Lung (tissue), 12 donors: ENCODE data around the gene PCGF2. TPM values are rescaled to one million over a fixed set of nuclear protein-coding genes. Genes with fewer than 3 reads are reported as not detected.
"Not testable (repeated sequence)": the region's sequence is repeated elsewhere in the genome, so short reads cannot be mapped to it uniquely, and the experiment has no call there.

Experiments
- ATAC-seq: fragments of 200-7000 bp; cut with Tn5 transposase; one replicate; pipeline ENCODE4 v1.9.1; 2020; ENCODE audit warnings: moderate number of reproducible peaks; ENCODE audit not compliant: insufficient read depth, low FRiP score
- DNase-seq, 3 donors: peaks; one replicate each; pipeline ENCODE4 v3.0.0-alpha.2; 2013 to 2017
- H3K27ac ChIP-seq, 2 donors: one replicate each; pipeline ENCODE4 v1.5.1; 2013; ENCODE audit warnings: mild to moderate bottlenecking in 2 of 2, moderate library complexity in 2 of 2, control low read depth in 1 of 2, inconsistent platforms in 1 of 2, low read depth in 1 of 2, low read length in 1 of 2
- H3K27me3 ChIP-seq, 3 donors: one replicate each; pipeline ENCODE4 v1.5.1; 2013; ENCODE audit warnings: low read length in 2 of 3; ENCODE audit not compliant: control insufficient read depth in 3 of 3, insufficient read depth in 3 of 3
- H3K36me3 ChIP-seq, 4 donors: one replicate each; pipeline ENCODE4 v1.5.1; 2013; ENCODE audit warnings: low read length in 4 of 4, mild to moderate bottlenecking in 1 of 4, moderate library complexity in 1 of 4; ENCODE audit not compliant: control insufficient read depth in 4 of 4, insufficient read depth in 4 of 4
- H3K4me1 ChIP-seq, 5 donors: one replicate each; pipeline ENCODE4 v1.5.1; 2013; ENCODE audit warnings: low read length in 5 of 5, mild to moderate bottlenecking in 2 of 5, moderate library complexity in 1 of 5; ENCODE audit not compliant: control insufficient read depth in 5 of 5, insufficient read depth in 5 of 5
- H3K4me3 ChIP-seq: one replicate; pipeline ENCODE4 v1.5.1; 2013; ENCODE audit warnings: mild to moderate bottlenecking, control low read depth, moderate library complexity
- H3K9ac ChIP-seq, 2 donors: one replicate each; pipeline ENCODE4 v1.5.1; 2013; ENCODE audit warnings: low read length in 2 of 2, control low read depth in 1 of 2; ENCODE audit not compliant: insufficient read depth in 1 of 2
- H3K9me3 ChIP-seq, 4 donors: one replicate each; pipeline ENCODE4 v1.5.1; 2013; ENCODE audit warnings: low read length in 3 of 4, mild to moderate bottlenecking in 1 of 4, moderate library complexity in 1 of 4; ENCODE audit not compliant: control insufficient read depth in 4 of 4, insufficient read depth in 3 of 4
- CTCF ChIP-seq: IDR thresholded peaks from 2 replicates; pipeline ENCODE4 v1.5.1; 2012; ENCODE audit warnings: mild to moderate bottlenecking; ENCODE audit errors: control extremely low read depth, extremely low read depth
- WGBS, 2 donors: extraction: QIAGEN DNeasy Blood & Tissue Kit; methylation state at CpG; one replicate each; pipeline ENCODE4 v1.1.7; 2013; 5-methylcytosine and 5-hydroxymethylcytosine counted together
- polyA plus RNA-seq, 2 donors: library from polyadenylated mRNA; stranded (reverse); fragments of 200-250 nt; gene quantifications; one replicate each; pipeline ENCODE4 v1.2.1, GENCODE V29; 2013
- total RNA-seq, 2 donors: library from RNA; depleted of rRNA in 1 of 2; stranded (reverse); fragments of >200 nt in 1 of 2; gene quantifications; one replicate each; pipeline ENCODE4 v1.2.1, GENCODE V29; 2014 to 2021
- donor health status: control.
- donor health status: control.
- donor health status: Bipolar disorder and iron deficiency.
- donor health status: healthy.
- donor health status: DM: yes; HTN: yes; CAD: no.

Gene PCGF2
- total and polyA plus RNA-seq, 4 donors, result 17.1 to 61.4 (median 36.2) TPM

GRCh38 chr17:38789185-38789584, 41.0 kb upstream of the PCGF2 start:
- 23 to 30% methylated on average over 1 of the region's 1 CpG for WGBS, 2 donors
- DNase-seq, result no peak
- no peak for ATAC-seq

GRCh38 chr17:38787999-38788398, 39.9 kb upstream of the PCGF2 start:
- H3K9me3 ChIP-seq, H3K4me1 ChIP-seq, H3K9ac ChIP-seq, H3K27me3 ChIP-seq, DNase-seq, H3K27ac ChIP-seq, ATAC-seq, H3K4me3 ChIP-seq: not testable (repeated sequence)
- H3K36me3 ChIP-seq, result peaks cover 16 to 37% (median 24%) of the 10 kb centered on the region in 4 donors
- WGBS, 2 donors, result 94 to 99% methylated on average over 4 of the region's 4 CpGs

More at GRCh38 chr17:38789185-38789584, 41.0 kb upstream of the PCGF2 start:
- peaks cover 0 to 9% (median 0%) of the 10 kb centered on the region in 5 donors for H3K4me1 ChIP-seq
- no peaks in the 10 kb centered on the region for H3K9me3 ChIP-seq
- no peak overlapping the region for H3K4me3 ChIP-seq
- H3K36me3 ChIP-seq, result peaks cover 12 to 37% (median 20%) of the 10 kb centered on the region in 4 donors
- no peaks in the 10 kb centered on the region for H3K27me3 ChIP-seq
- H3K9ac ChIP-seq, result no peak overlapping the region
- TF ChIP-seq CTCF, result no peak
- H3K27ac ChIP-seq, result no peak overlapping the region

GRCh38 chr17:38786372-38786771, 38.2 kb upstream of the PCGF2 start:
- WGBS, 2 donors, result 84 to 87% methylated on average over 6 of the region's 6 CpGs

GRCh38 chr17:38783227-38783626, 35.1 kb upstream of the PCGF2 start:
- H3K27ac ChIP-seq, result no peak overlapping the region
- H3K27me3 ChIP-seq, result no peaks in the 10 kb centered on the region
- peaks cover 0 to 2% (median 0%) of the 10 kb centered on the region in 5 donors for H3K4me1 ChIP-seq
- no peak for TF ChIP-seq CTCF
- no peak overlapping the region for H3K4me3 ChIP-seq
- no peak for DNase-seq
- no peaks in the 10 kb centered on the region for H3K9me3 ChIP-seq
- 89 to 94% methylated on average over 3 of the region's 3 CpGs for WGBS, 2 donors
- H3K36me3 ChIP-seq, result peaks cover 34 to 73% (median 59%) of the 10 kb centered on the region in 4 donors
- ATAC-seq, result no peak
- no peak overlapping the region for H3K9ac ChIP-seq

More at GRCh38 chr17:38786372-38786771, 38.2 kb upstream of the PCGF2 start:
- Histone ChIP-seq H3K9me3 (no peaks in the 10 kb centered on the region), H3K9ac (no peak overlapping the region), H3K4me1 (peaks cover 0 to 9% (median 0%) of the 10 kb centered on the region in 5 donors), H3K27me3 (no peaks in the 10 kb centered on the region), H3K27ac (no peak overlapping the region), H3K36me3 (peaks cover 11 to 45% (median 30%) of the 10 kb centered on the region in 4 donors), H3K4me3 (no peak overlapping the region)
- no peak for TF ChIP-seq CTCF
- DNase-seq (no peak), ATAC-seq (no peak)
